T-helper 1 cell treated with Interleukin-12 subunit alpha and Interleukin-12 subunit beta and Interleukin-4 antibody, amounts not matched to agents 30 μg/mL and 1 μg/mL, for 36 hours (primary cell): Measurements from ENCODE around the gene STK16.

Experiments
- H3K27ac Mint-ChIP-seq: one replicate; pipeline ENCODE4 v1.8.0; 2021; ENCODE audit warnings: mild to moderate bottlenecking, mixed read lengths
- H3K27me3 Mint-ChIP-seq: one replicate; pipeline ENCODE4 v1.8.0; 2021; ENCODE audit warnings: low read depth, mixed read lengths
- H3K36me3 Mint-ChIP-seq: one replicate; pipeline ENCODE4 v1.8.0; 2021; ENCODE audit warnings: low read depth, mixed read lengths
- H3K4me1 Mint-ChIP-seq: one replicate; pipeline ENCODE4 v1.8.0; 2021; ENCODE audit warnings: low read depth, mixed read lengths
- H3K4me3 Mint-ChIP-seq: one replicate; pipeline ENCODE4 v1.8.0; 2021; ENCODE audit warnings: mild to moderate bottlenecking, moderate library complexity, mixed read lengths
- H3K9me3 Mint-ChIP-seq: one replicate; pipeline ENCODE4 v1.8.0; 2021; ENCODE audit warnings: mixed read lengths

Gene STK16

GRCh38 chr2:219289537-219290361 lies 44.5 kb downstream of the STK16 start:
- Mint-ChIP-seq H3K4me1 (peaks cover 7% of the 10 kb centered on the region), H3K27me3 (no peaks in the 10 kb centered on the region), H3K36me3 (peaks cover 3% of the 10 kb centered on the region), H3K4me3 (no peak overlapping the region), H3K27ac (no peak overlapping the region), H3K9me3 (no peaks in the 10 kb centered on the region)

- Mint-ChIP-seq H3K36me3 (peaks cover under 1% of the 10 kb centered on the region), H3K4me3 (no peak overlapping the region), H3K4me1 (peaks cover 11% of the 10 kb centered on the region), H3K9me3 (no peaks in the 10 kb centered on the region), H3K27ac (no peak overlapping the region), H3K27me3 (no peaks in the 10 kb centered on the region)
Observed at GRCh38 chr2:219290381-219291171, 45.3 kb downstream of the STK16 start.

- H3K9me3 Mint-ChIP-seq: no peaks in the 10 kb centered on the region
- H3K27me3 Mint-ChIP-seq: no peaks in the 10 kb centered on the region
- no peak overlapping the region for H3K4me3 Mint-ChIP-seq
- H3K27ac Mint-ChIP-seq: no peak overlapping the region
- peaks cover 13% of the 10 kb centered on the region for H3K4me1 Mint-ChIP-seq
- H3K36me3 Mint-ChIP-seq: no peaks in the 10 kb centered on the region
Observed at GRCh38 chr2:219291394-219291793, 46.1 kb downstream of the STK16 start.

- no peak overlapping the region for H3K4me3 Mint-ChIP-seq
- no peaks in the 10 kb centered on the region for H3K27me3 Mint-ChIP-seq
- no peak overlapping the region for H3K27ac Mint-ChIP-seq
- no peaks in the 10 kb centered on the region for H3K36me3 Mint-ChIP-seq
- peaks cover 13% of the 10 kb centered on the region for H3K4me1 Mint-ChIP-seq
- no peaks in the 10 kb centered on the region for H3K9me3 Mint-ChIP-seq
Observed at GRCh38 chr2:219291910-219292490, 46.7 kb downstream of the STK16 start.

- H3K4me1 Mint-ChIP-seq: peaks cover 13% of the 10 kb centered on the region
- no peaks in the 10 kb centered on the region for H3K9me3 Mint-ChIP-seq
- no peaks in the 10 kb centered on the region for H3K27me3 Mint-ChIP-seq
- no peaks in the 10 kb centered on the region for H3K36me3 Mint-ChIP-seq
- H3K4me3 Mint-ChIP-seq: no peak overlapping the region
- no peak overlapping the region for H3K27ac Mint-ChIP-seq
Observed at GRCh38 chr2:219292616-219293015, 47.3 kb downstream of the STK16 start.

GRCh38 chr2:219293736-219294231 lies 48.5 kb downstream of the STK16 start:
- peak overlapping the region; percentile 81 for H3K27ac Mint-ChIP-seq
- no peaks in the 10 kb centered on the region for H3K9me3 Mint-ChIP-seq
- H3K27me3 Mint-ChIP-seq: no peaks in the 10 kb centered on the region
- H3K4me1 Mint-ChIP-seq: peaks cover 14% of the 10 kb centered on the region
- peak overlapping the region; percentile 85 for H3K4me3 Mint-ChIP-seq
- H3K36me3 Mint-ChIP-seq: no peaks in the 10 kb centered on the region

GRCh38 chr2:219294356-219295351 lies 49.4 kb downstream of the STK16 start:
- Mint-ChIP-seq H3K4me3 (peak overlapping the region; percentile 85), H3K4me1 (peaks cover 17% of the 10 kb centered on the region), H3K27ac (peak overlapping the region; percentile 81), H3K27me3 (no peaks in the 10 kb centered on the region), H3K36me3 (no peaks in the 10 kb centered on the region), H3K9me3 (no peaks in the 10 kb centered on the region)

GRCh38 chr2:219296142-219296541 lies 50.9 kb downstream of the STK16 start:
- Mint-ChIP-seq H3K4me3 (no peak overlapping the region), H3K27ac (no peak overlapping the region), H3K4me1 (peaks cover 17% of the 10 kb centered on the region), H3K36me3 (no peaks in the 10 kb centered on the region), H3K9me3 (no peaks in the 10 kb centered on the region), H3K27me3 (peaks cover 13% of the 10 kb centered on the region)

GRCh38 chr2:219296631-219297391 lies 51.5 kb downstream of the STK16 start:
- no peak overlapping the region for H3K27ac Mint-ChIP-seq
- H3K4me1 Mint-ChIP-seq: peaks cover 17% of the 10 kb centered on the region
- no peaks in the 10 kb centered on the region for H3K36me3 Mint-ChIP-seq
- H3K9me3 Mint-ChIP-seq: no peaks in the 10 kb centered on the region
- no peak overlapping the region for H3K4me3 Mint-ChIP-seq
- H3K27me3 Mint-ChIP-seq: peaks cover 17% of the 10 kb centered on the region

- Mint-ChIP-seq H3K27me3 (peaks cover 17% of the 10 kb centered on the region), H3K27ac (no peak overlapping the region), H3K4me3 (no peak overlapping the region), H3K36me3 (no peaks in the 10 kb centered on the region), H3K4me1 (peaks cover 17% of the 10 kb centered on the region), H3K9me3 (no peaks in the 10 kb centered on the region)
Observed at GRCh38 chr2:219297766-219298456, 52.6 kb downstream of the STK16 start.

GRCh38 chr2:219298759-219299371 lies 53.6 kb downstream of the STK16 start:
- H3K27me3 Mint-ChIP-seq: peaks cover 22% of the 10 kb centered on the region
- H3K9me3 Mint-ChIP-seq: no peaks in the 10 kb centered on the region
- no peak overlapping the region for H3K4me3 Mint-ChIP-seq
- no peaks in the 10 kb centered on the region for H3K36me3 Mint-ChIP-seq
- H3K4me1 Mint-ChIP-seq: peaks cover 17% of the 10 kb centered on the region
- H3K27ac Mint-ChIP-seq: no peak overlapping the region

GRCh38 chr2:219299372-219299760 lies 54.1 kb downstream of the STK16 start:
- H3K4me3 Mint-ChIP-seq: no peak overlapping the region
- no peaks in the 10 kb centered on the region for H3K9me3 Mint-ChIP-seq
- H3K27ac Mint-ChIP-seq: no peak overlapping the region
- peaks cover 24% of the 10 kb centered on the region for H3K27me3 Mint-ChIP-seq
- H3K4me1 Mint-ChIP-seq: peaks cover 12% of the 10 kb centered on the region
- no peaks in the 10 kb centered on the region for H3K36me3 Mint-ChIP-seq
